Effector memory CD8-positive, alpha-beta T cell (primary cell): Measurements from ENCODE around the gene EPM2A.

Experiments used
- ATAC-seq: fragments of 150-1000 bp; cut with Tn5 transposase; replicated peaks from 2 replicates; pipeline ENCODE4 v1.10.0; 2021; ENCODE audit warnings: mild to moderate bottlenecking, moderate library complexity
- DNase-seq, 3 experiments: peaks; one replicate each; pipeline ENCODE4 v3.0.0; 2021
- H3K27ac Mint-ChIP-seq, 2 donors: one replicate each; pipeline ENCODE4 v1.8.0; 2022; ENCODE audit warnings: mild to moderate bottlenecking in 2 of 2, mixed read lengths in 2 of 2, moderate library complexity in 2 of 2
- H3K27me3 Mint-ChIP-seq, 2 donors: one replicate each; pipeline ENCODE4 v1.8.0; 2022; ENCODE audit warnings: mixed read lengths in 2 of 2
- H3K36me3 Mint-ChIP-seq: one replicate; pipeline ENCODE4 v1.8.0; 2022; ENCODE audit warnings: mild to moderate bottlenecking, moderate library complexity, mixed read lengths; ENCODE audit not compliant: insufficient read depth
- H3K4me1 Mint-ChIP-seq, 2 donors: one replicate each; pipeline ENCODE4 v1.8.0; 2022; ENCODE audit warnings: low read depth in 2 of 2, mixed read lengths in 2 of 2
- H3K4me3 Mint-ChIP-seq, 2 donors: one replicate each; pipeline ENCODE4 v1.8.0; 2022; ENCODE audit warnings: mild to moderate bottlenecking in 2 of 2, mixed read lengths in 2 of 2, moderate library complexity in 2 of 2
- H3K9me3 Mint-ChIP-seq, 2 donors: one replicate each; pipeline ENCODE4 v1.8.0; 2022; ENCODE audit warnings: mixed read lengths in 2 of 2
- total RNA-seq, 9 experiments: gene quantifications; one replicate each; lab custom pipeline; 2026; lab: John Stamatoyannopoulos, UW

EPM2A gene
- 6.0 to 17.6 (median 10.5) reads per million in 9 experiments for total RNA-seq

DNA sequence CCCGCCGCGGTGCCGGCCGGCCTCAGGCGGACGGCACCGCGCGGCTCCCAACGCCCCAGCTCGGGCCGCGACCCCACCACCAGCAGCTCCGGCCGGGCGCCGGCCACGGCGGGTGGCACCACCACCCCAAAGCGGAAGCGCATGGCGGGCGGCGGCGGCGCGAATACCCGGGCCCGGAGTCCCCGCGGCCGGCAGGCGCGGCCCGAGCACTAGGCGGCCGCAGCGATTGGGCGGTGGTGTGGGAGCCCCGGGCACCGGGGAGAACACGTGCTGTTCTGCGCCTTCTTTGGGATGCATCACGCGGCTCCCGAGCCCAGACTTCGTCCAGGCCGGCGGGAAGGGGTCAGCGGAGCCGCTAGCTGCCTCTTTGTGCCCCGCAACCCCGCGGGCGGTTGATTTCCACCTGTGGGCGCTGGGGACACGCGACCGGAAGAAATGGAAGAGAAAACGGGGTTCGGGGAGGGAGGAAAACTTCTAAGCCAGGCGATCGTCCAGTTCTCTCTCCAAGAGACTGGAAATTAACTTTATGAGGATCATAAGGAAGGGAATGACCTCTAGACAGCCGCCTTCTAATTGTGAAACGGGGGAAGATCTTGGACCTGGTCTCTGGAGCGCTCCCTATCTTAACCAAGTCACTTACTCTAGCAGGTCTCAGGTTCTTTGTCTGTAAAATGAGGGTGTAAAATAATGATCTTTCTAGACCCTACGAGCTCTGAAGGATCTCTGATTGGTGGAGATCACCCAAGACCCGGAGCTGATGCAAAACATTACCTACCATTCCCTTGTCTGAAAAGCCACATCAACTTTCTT is at the start of gene EPM2A:
EPM2A (minus strand) TSS at position 165 of the 810 bp plus-strand sequence; CDS start at position 143, 22 bp downstream.
- Mint-ChIP-seq H3K27ac (peak within 1 kb of the TSS; percentile 97 to 98), H3K4me3 (peak within 1 kb of the TSS; percentile 97 to 98), H3K9me3 (no peaks in the 10 kb centered on the region), H3K4me1 (peaks cover 4 to 6% of the 10 kb centered on the region in 2 donors), H3K27me3 (no peaks in the 10 kb centered on the region), H3K36me3 (peaks cover 9% of the 10 kb centered on the region)
- peak; percentile 47 to 56 (median 50) for DNase-seq
- ATAC-seq = peak; percentile 77

DNA sequence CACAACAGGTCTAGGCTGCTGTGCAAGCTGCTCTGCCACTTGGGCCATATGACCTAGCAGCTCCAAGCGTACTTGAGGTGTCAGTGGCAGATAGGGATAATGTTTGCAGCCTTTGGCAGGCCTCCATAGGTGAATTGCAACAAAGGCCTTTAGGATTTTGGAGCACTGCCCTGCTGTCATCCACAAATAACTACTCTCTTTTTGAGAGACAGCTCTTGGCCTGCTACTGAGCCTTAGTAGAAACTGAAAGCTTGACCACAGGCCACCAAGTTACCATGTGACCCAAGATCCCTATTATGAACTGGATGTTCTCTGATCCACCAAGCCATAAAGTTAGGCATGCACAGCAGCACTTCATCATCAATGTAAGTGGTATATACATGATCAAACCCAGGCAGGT is 49.4 kb upstream of the EPM2A start:
- DNase-seq (no peak), ATAC-seq (no peak)
- Mint-ChIP-seq H3K36me3 (no peaks in the 10 kb centered on the region), H3K27ac (no peak overlapping the region), H3K27me3 (peaks cover 0 to 7% of the 10 kb centered on the region in 2 donors), H3K4me1 (peaks cover 0 to 3% of the 10 kb centered on the region in 2 donors), H3K9me3 (peaks cover 0 to 1% of the 10 kb centered on the region in 2 donors), H3K4me3 (no peak overlapping the region)

DNA sequence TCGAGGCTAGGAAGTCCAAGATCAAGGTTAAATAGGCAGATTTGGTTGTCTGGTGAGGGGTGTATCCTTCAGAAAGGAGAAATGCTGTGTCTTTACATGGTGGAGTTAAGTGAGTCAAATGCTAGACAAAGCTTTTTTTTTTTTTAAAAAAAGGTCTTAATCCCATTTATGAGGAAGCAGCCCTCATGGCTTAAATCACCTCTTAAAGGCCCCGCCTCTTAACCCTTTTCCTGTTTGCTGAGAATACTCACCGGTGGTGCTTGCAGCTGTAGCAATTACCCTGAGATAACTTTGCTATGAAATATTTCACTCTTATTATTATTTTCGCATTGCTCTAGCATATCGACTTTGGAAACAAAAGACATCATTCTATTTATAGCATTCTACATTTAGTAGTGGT is 48.5 kb upstream of the EPM2A start:
- Mint-ChIP-seq H3K27me3 (peaks cover 0 to 7% of the 10 kb centered on the region in 2 donors), H3K27ac (no peak overlapping the region), H3K4me3 (no peak overlapping the region), H3K36me3 (no peaks in the 10 kb centered on the region), H3K4me1 (peaks cover 0 to 3% of the 10 kb centered on the region in 2 donors), H3K9me3 (peaks cover 0 to 1% of the 10 kb centered on the region in 2 donors)
- ATAC-seq = no peak
- no peak for DNase-seq

DNA sequence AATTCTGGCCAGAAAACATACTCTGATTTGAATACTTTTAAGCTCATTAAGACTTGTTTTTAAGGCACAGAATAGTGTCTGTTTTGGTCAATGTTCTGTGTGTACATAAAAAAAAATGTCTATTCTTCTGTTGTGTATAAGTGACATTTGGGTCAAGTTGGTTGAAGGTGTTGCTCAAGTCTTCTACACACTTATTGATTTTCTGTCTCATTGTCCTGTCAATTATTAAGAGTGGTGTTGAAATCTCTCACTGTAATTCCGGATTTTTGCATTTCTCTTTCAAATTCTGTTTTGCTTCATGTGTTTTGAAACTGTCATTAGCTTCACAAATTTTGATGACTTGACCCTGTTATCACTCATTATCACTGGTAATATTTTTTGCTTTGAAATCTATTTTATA is 37.5 kb upstream of the EPM2A start:
- no peak overlapping the region for H3K4me3 Mint-ChIP-seq
- H3K9me3 Mint-ChIP-seq = peaks cover 0 to 2% of the 10 kb centered on the region in 2 donors
- no peak for ATAC-seq
- H3K4me1 Mint-ChIP-seq = no peaks in the 10 kb centered on the region
- peaks cover 8% of the 10 kb centered on the region in 2 donors for H3K27me3 Mint-ChIP-seq
- no peaks in the 10 kb centered on the region for H3K36me3 Mint-ChIP-seq
- DNase-seq = no peak
- H3K27ac Mint-ChIP-seq = no peak overlapping the region

DNA sequence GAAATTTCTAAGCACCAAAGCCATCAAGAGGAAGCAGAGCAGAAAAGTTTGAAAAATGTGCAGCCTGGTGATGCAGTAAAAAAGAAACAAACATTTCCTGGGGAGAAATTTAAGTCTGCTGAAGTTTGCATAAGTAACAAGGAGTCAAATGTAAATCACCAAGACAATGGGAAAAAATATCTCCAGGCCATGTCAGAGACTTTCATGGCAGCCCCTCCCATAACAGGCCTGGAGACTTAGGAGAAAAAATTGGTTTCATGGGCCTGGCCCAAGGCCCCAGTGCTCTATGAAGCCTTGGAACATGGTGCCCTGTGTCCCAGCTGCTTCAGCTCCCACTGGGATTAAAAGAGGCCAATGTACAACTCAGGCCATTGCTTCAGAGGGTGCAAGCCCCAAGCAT is 30.1 kb upstream of the EPM2A start:
- DNase-seq = no peak
- H3K27ac Mint-ChIP-seq = no peak overlapping the region
- H3K4me1 Mint-ChIP-seq = no peaks in the 10 kb centered on the region
- H3K4me3 Mint-ChIP-seq = no peak overlapping the region
- H3K27me3 Mint-ChIP-seq = no peaks in the 10 kb centered on the region
- ATAC-seq = no peak
- peaks cover 3% of the 10 kb centered on the region for H3K36me3 Mint-ChIP-seq
- no peaks in the 10 kb centered on the region for H3K9me3 Mint-ChIP-seq

DNA sequence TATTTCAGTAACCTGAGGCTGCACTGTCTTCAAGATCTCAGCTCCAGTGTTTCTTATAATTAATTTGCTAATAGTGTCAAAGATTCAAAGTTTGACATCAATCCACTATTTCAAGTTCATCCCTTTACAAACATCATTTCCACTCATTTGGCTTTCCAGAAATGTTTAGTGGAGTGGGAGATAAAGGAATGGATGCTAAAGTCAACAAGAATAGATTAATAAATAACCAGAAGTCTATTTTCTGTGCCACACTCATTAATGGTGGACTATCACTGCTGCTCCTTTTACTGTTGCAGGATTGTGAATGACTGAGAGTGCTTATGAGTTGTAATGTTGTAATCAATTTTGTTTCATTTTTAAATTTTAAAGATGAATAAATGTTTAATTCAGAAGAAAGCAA is 28.4 kb upstream of the EPM2A start:
- H3K4me1 Mint-ChIP-seq = no peaks in the 10 kb centered on the region
- H3K9me3 Mint-ChIP-seq = no peaks in the 10 kb centered on the region
- H3K27ac Mint-ChIP-seq = no peak overlapping the region
- DNase-seq (no peak), ATAC-seq (no peak)
- H3K27me3 Mint-ChIP-seq = no peaks in the 10 kb centered on the region
- H3K36me3 Mint-ChIP-seq = peaks cover 3% of the 10 kb centered on the region
- no peak overlapping the region for H3K4me3 Mint-ChIP-seq

DNA sequence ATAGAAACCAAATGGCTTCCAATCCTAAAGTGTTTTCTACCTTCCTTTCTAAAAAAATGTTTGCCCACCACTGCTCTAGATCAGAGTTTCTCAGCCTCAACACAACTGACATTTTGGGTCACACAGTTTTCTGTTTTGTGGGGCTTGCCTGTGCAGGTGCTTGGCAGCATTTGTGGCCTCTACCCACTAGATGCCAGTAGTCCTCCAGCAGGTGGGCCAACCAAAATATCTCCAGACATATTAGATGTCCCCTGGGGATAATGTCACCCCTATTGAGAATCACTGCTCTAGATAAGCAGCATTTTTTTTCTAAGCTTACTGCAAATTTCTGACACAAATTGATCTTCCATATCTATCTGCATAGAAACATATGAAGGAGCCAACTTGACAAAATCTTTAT is 26.3 kb upstream of the EPM2A start:
- H3K4me3 Mint-ChIP-seq = no peak overlapping the region
- peaks cover 3% of the 10 kb centered on the region for H3K36me3 Mint-ChIP-seq
- DNase-seq = peak in 1 of 3 experiments; percentile 3
- no peaks in the 10 kb centered on the region for H3K27me3 Mint-ChIP-seq
- no peaks in the 10 kb centered on the region for H3K9me3 Mint-ChIP-seq
- H3K27ac Mint-ChIP-seq = no peak overlapping the region
- ATAC-seq = no peak
- no peaks in the 10 kb centered on the region for H3K4me1 Mint-ChIP-seq

DNA sequence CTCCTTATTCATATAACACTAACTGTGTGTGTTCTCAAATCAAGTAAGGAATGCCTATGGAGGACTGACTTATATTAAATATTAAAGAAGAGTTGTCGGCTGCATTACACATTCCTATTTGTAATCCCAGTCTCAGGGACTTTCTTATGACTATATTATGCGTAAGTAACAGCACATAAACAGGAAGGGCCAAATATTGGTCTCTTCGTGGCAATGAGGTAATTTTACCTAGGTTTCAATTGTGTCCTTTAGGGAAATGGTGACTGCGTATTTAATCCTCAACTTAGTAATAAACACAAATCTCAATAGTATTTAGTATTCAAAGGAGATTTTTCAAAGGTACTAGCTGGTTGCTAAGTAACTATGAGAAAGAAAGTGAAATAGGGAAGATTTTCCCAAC is 22.8 kb upstream of the EPM2A start:
- ATAC-seq (no peak), DNase-seq (no peak)
- H3K27ac Mint-ChIP-seq = no peak overlapping the region
- no peak overlapping the region for H3K4me3 Mint-ChIP-seq
- no peaks in the 10 kb centered on the region for H3K9me3 Mint-ChIP-seq
- no peaks in the 10 kb centered on the region for H3K4me1 Mint-ChIP-seq
- peaks cover 0 to 15% of the 10 kb centered on the region in 2 donors for H3K27me3 Mint-ChIP-seq
- H3K36me3 Mint-ChIP-seq = peaks cover 3% of the 10 kb centered on the region

DNA sequence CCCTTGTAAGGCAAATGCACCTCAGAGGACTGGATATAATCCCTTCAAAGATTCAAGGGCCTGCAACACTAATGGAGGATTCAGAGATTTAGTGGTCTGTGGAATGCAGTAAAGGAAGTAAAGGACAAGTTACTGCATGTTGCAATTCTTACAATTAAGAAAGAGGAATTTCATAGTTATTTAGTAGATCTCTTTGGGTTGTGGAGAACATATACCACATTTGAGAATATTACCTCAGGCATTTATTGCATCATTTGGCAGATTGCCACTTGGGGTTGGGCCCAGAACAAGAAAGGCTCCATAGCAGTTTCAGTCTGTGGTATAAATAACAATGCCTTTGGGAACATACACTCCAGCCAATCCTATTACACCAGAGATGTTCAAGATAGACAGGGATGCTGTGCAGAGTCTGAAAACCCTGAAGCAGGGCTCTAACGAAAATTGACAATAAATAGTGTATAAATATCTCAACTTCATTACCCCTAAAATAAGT is 20.9 kb upstream of the EPM2A start:
- Mint-ChIP-seq H3K9me3 (no peaks in the 10 kb centered on the region), H3K36me3 (no peaks in the 10 kb centered on the region), H3K4me3 (no peak overlapping the region), H3K4me1 (no peaks in the 10 kb centered on the region), H3K27me3 (peaks cover 0 to 15% of the 10 kb centered on the region in 2 donors), H3K27ac (no peak overlapping the region)
- DNase-seq = no peak
- no peak for ATAC-seq

DNA sequence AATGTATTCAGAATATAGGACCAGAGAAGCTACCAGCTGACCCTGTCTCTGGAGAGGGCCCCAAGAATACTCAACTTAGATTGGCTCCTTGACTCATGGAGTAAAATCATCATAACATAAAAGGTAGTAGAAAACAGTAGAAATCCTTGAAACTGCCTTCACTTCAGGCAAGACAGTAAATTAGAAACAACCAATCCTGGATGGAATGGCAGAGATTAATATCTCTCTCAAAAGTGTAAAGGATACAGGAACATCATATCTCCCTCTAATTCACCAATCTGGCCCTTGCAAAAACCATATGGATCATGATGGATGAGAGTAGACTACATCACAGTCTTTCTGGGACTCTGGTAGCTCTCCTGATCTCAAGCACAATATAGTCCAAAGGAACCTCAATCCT is 20.4 kb upstream of the EPM2A start:
- Mint-ChIP-seq H3K4me3 (no peak overlapping the region), H3K27ac (no peak overlapping the region), H3K27me3 (peaks cover 0 to 15% of the 10 kb centered on the region in 2 donors), H3K9me3 (no peaks in the 10 kb centered on the region), H3K36me3 (no peaks in the 10 kb centered on the region), H3K4me1 (no peaks in the 10 kb centered on the region)
- no peak for DNase-seq
- no peak for ATAC-seq

DNA sequence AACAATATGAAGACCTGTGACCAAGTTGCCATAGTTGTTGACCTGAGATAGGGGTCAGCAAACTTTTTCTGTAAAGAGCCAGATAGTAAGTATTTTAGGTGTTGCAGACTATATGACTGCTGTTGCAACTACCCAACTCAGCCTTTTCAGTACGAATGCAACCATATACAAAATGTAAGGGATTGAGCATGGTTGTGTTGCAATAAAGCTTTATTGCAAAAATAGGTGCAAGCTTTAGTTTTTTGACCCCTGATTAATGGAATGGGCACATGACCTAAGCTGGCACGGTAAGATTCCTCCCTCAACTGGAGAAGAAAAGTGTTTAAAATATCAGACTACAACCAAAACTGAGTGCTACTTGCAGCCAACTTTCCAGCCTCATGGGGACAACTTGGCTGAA is 17.3 kb upstream of the EPM2A start:
- ATAC-seq (no peak), DNase-seq (no peak)
- no peaks in the 10 kb centered on the region for H3K4me1 Mint-ChIP-seq
- H3K36me3 Mint-ChIP-seq = no peaks in the 10 kb centered on the region
- H3K9me3 Mint-ChIP-seq = no peaks in the 10 kb centered on the region
- no peak overlapping the region for H3K4me3 Mint-ChIP-seq
- no peak overlapping the region for H3K27ac Mint-ChIP-seq
- peaks cover 0 to 15% of the 10 kb centered on the region in 2 donors for H3K27me3 Mint-ChIP-seq

DNA sequence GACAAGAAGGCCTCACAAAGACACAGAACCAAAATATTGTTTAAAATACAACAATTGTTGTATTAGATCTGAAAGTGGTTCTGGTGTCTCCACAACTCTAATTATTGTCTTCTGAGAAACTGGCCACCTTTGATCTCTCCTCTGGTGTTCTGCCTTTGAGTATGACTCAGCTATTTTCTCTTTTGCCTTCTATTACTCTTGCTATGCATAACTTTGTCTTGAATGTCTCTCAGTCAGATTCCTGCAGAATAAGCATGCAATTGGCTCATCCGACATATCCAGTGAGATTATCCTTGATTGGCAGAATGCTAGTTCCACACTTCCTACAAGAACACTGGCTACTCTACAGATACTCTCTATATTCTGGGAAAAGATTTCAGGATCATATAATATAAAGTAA is 14.3 kb upstream of the EPM2A start:
- DNase-seq = no peak
- Mint-ChIP-seq H3K27me3 (peaks cover 8 to 9% of the 10 kb centered on the region in 2 donors), H3K36me3 (no peaks in the 10 kb centered on the region), H3K9me3 (no peaks in the 10 kb centered on the region), H3K4me3 (no peak overlapping the region), H3K27ac (no peak overlapping the region), H3K4me1 (no peaks in the 10 kb centered on the region)
- no peak for ATAC-seq

DNA sequence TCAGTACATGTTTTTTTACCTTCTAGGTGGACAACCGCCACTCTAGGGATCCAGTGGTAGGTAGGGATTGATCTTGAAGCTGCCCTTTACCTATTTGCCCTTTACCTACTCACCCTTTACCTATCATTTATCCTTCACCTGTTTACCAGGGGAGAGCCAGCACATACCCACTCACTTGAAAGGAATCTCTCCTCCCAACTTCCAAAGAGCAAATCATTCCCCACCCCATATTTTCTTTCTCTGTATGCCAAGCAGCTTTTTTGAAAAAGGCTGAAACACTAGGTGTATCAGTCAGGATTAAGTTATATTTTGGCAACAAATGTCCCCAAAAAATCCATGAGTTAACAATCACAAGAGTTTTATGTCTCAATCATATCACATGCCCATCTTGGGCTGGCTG is 10.5 kb upstream of the EPM2A start:
- no peaks in the 10 kb centered on the region for H3K4me1 Mint-ChIP-seq
- no peaks in the 10 kb centered on the region for H3K36me3 Mint-ChIP-seq
- DNase-seq = no peak
- H3K4me3 Mint-ChIP-seq = no peak overlapping the region
- no peaks in the 10 kb centered on the region for H3K9me3 Mint-ChIP-seq
- H3K27me3 Mint-ChIP-seq = peaks cover 8% of the 10 kb centered on the region in 2 donors
- ATAC-seq = no peak
- H3K27ac Mint-ChIP-seq = no peak overlapping the region

DNA sequence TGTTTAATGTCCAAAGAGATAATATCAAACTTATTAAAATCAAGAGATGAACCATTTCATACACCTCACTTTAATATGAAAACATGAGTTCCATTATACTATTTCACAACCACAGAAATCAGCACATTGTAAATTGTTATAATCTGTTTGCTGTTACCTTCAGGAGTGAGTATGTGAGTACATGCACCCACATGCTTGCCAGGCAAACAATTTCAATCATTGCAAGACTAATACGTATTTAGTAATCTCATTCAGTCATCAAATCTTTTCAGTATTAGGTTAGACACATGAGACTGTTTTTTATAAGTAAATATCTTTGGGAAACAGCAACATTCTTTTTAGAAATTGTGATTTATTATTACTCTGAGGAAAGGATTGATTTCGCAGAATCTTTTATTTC is 9.3 kb upstream of the EPM2A start:
- DNase-seq (no peak), ATAC-seq (no peak)
- no peaks in the 10 kb centered on the region for H3K9me3 Mint-ChIP-seq
- H3K36me3 Mint-ChIP-seq = no peaks in the 10 kb centered on the region
- no peaks in the 10 kb centered on the region for H3K4me1 Mint-ChIP-seq
- H3K4me3 Mint-ChIP-seq = no peak overlapping the region
- H3K27ac Mint-ChIP-seq = no peak overlapping the region
- H3K27me3 Mint-ChIP-seq = peaks cover 8 to 9% of the 10 kb centered on the region in 2 donors
